Measurements from ENCODE around the gene KCNT1.
A peak's percentile ranks its signal among the peaks of the same experiment; 100 is the strongest.

KCNT1 gene

DNA sequence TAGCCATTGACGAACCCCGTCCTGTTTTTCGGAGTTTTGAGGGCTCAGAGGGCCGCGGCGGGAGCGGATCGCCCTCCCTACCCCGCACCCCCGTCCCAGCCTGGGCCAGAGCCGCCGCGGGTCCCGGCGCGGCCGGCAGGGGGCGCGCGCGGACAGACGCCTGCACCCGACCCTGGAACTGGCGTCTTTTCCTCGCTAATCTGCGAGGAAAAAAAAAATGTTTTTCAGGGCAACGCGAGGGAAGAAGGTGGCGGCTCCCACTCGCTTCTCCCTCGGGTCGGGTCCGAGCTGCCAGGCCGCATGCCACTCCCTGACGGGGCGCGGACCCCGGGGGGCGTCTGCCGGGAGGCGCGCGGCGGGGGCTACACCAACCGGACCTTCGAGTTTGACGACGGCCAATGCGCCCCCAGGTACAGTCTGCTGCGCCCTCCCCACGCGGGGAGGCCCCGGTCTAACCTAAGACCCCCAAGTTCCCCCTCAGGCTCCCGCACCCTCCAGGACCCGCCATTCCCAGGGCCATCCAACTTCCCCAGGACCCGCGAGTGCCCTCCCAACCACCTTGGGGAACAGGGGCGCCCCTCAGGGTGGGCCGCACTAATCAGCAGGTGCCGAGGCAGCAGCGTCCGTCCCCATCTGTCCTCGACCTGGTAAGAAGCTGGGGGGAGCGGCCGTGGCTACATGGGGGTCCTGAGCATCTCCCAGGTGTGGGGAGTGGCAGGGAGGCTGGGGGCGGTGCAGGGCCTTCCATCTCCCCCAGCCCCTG lies at the start of gene KCNT1:
KCNT1 (plus strand) TSS at position 227 of the 763 bp plus-strand sequence; CDS start at position 301, 74 bp downstream.
- H3K4me3 ChIP-seq (ENCODE audit: low read depth, low read length): peak within 1 kb of the TSS; percentile 51; the same call in 1 of the 2 replicates
- H3K4me1 ChIP-seq (ENCODE audit: control insufficient read depth, insufficient read depth, low read length): no peaks in the 10 kb centered on the region
- H3K9me3 ChIP-seq (ENCODE audit: control insufficient read depth, insufficient read depth, low read length): no peaks in the 10 kb centered on the region
- H3K36me3 ChIP-seq (ENCODE audit: control insufficient read depth, insufficient read depth, low read length): no peaks in the 10 kb centered on the region
- peaks cover 22% of the 10 kb centered on the region for H3K27me3 ChIP-seq (ENCODE audit: control insufficient read depth, insufficient read depth, low read length)
- H3K27ac ChIP-seq (ENCODE audit: low read depth, low read length): no peak within 1 kb of the TSS
- no peak within 1 kb of the TSS for H3K9ac ChIP-seq (ENCODE audit: low read depth, low read length)

DNA sequence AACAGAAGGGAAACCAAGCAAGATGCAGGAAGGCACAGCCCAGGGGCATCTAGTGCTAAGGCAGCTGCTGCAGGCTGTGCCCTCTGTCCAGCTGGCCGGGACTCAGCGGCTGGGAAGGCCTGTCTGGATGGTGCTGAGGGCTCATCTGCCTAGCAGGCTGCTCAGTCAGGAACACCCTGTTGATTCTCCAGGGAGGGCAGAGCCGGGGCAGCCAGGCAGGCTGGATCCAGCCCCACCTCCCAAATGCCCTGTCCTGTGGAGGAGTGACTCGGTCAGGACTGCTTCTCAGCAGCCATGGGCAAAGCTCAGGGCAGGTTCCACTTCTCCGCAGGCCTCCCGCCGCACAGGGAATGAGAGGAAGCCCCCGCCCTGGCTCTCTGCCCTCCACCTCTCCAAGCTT lies 46.7 kb upstream of the KCNT1 start:
- Histone ChIP-seq H3K27me3 (ENCODE audit: control insufficient read depth, insufficient read depth, low read length) (no peaks in the 10 kb centered on the region), H3K9ac (ENCODE audit: low read depth, low read length) (no peak overlapping the region), H3K9me3 (ENCODE audit: control insufficient read depth, insufficient read depth, low read length) (peaks cover 32% of the 10 kb centered on the region), H3K4me3 (ENCODE audit: low read depth, low read length) (no peak overlapping the region), H3K4me1 (ENCODE audit: control insufficient read depth, insufficient read depth, low read length) (no peaks in the 10 kb centered on the region; the same call in 1 of the 2 replicates), H3K27ac (ENCODE audit: low read depth, low read length) (no peak overlapping the region), H3K36me3 (ENCODE audit: control insufficient read depth, insufficient read depth, low read length) (no peaks in the 10 kb centered on the region)

- Histone ChIP-seq H3K4me1 (ENCODE audit: control insufficient read depth, insufficient read depth, low read length) (no peaks in the 10 kb centered on the region), H3K9ac (ENCODE audit: low read depth, low read length) (no peak overlapping the region), H3K36me3 (ENCODE audit: control insufficient read depth, insufficient read depth, low read length) (no peaks in the 10 kb centered on the region), H3K9me3 (ENCODE audit: control insufficient read depth, insufficient read depth, low read length) (peaks cover 13% of the 10 kb centered on the region), H3K4me3 (ENCODE audit: low read depth, low read length) (no peak overlapping the region), H3K27ac (ENCODE audit: low read depth, low read length) (no peak overlapping the region), H3K27me3 (ENCODE audit: control insufficient read depth, insufficient read depth, low read length) (no peaks in the 10 kb centered on the region)
Observed at GRCh38 chr9:135657416-135657815, 44.6 kb upstream of the KCNT1 start.

DNA sequence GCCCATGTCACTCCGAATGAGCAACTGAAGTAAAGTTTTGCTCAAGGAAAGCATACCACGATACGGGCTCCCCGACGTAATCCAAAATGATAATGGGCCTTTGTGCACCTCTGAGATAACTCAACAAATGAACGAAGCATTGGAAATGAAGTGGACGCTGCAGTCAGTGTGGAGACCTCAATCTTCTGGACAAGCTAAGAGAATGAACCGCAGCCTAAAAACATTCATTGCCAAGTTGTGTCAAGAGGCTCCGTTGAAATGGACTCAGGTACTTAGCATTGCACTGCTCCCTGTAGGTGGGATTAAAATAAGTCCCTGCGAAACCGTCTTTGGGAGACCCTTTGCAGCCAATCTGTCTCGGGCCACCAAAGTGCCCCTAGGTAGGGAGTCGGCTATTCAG lies 42.7 kb upstream of the KCNT1 start:
- Histone ChIP-seq H3K36me3 (ENCODE audit: control insufficient read depth, insufficient read depth, low read length) (no peaks in the 10 kb centered on the region), H3K27me3 (ENCODE audit: control insufficient read depth, insufficient read depth, low read length) (no peaks in the 10 kb centered on the region), H3K27ac (ENCODE audit: low read depth, low read length) (no peak overlapping the region), H3K4me3 (ENCODE audit: low read depth, low read length) (no peak overlapping the region), H3K4me1 (ENCODE audit: control insufficient read depth, insufficient read depth, low read length) (no peaks in the 10 kb centered on the region), H3K9me3 (ENCODE audit: control insufficient read depth, insufficient read depth, low read length) (peaks cover under 1% of the 10 kb centered on the region; the same call in 1 of the 2 replicates), H3K9ac (ENCODE audit: low read depth, low read length) (no peak overlapping the region)

DNA sequence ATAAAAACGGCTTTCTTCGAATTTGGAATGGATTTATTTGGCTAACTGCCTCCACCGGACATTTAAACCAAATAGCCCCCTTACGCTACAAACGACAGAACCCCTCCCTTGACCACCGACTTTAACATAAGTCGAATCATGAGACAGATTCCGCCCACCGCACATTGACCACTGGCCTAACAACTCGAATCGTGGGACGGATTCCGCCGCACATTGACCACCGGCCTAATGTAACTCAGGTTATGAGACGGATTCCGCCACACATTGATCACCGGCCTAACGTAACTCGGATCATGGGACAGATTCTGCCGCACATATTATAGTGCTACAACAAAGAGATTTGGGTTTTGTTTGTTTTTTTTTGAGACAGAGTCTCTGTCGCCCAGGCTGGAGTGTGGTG lies 41.6 kb upstream of the KCNT1 start:
- no peak overlapping the region for H3K27ac ChIP-seq (ENCODE audit: low read depth, low read length)
- H3K36me3 ChIP-seq (ENCODE audit: control insufficient read depth, insufficient read depth, low read length): no peaks in the 10 kb centered on the region
- no peaks in the 10 kb centered on the region; the same call in 1 of the 2 replicates for H3K9me3 ChIP-seq (ENCODE audit: control insufficient read depth, insufficient read depth, low read length)
- no peaks in the 10 kb centered on the region for H3K4me1 ChIP-seq (ENCODE audit: control insufficient read depth, insufficient read depth, low read length)
- no peak overlapping the region for H3K4me3 ChIP-seq (ENCODE audit: low read depth, low read length)
- H3K9ac ChIP-seq (ENCODE audit: low read depth, low read length): no peak overlapping the region
- H3K27me3 ChIP-seq (ENCODE audit: control insufficient read depth, insufficient read depth, low read length): no peaks in the 10 kb centered on the region

DNA sequence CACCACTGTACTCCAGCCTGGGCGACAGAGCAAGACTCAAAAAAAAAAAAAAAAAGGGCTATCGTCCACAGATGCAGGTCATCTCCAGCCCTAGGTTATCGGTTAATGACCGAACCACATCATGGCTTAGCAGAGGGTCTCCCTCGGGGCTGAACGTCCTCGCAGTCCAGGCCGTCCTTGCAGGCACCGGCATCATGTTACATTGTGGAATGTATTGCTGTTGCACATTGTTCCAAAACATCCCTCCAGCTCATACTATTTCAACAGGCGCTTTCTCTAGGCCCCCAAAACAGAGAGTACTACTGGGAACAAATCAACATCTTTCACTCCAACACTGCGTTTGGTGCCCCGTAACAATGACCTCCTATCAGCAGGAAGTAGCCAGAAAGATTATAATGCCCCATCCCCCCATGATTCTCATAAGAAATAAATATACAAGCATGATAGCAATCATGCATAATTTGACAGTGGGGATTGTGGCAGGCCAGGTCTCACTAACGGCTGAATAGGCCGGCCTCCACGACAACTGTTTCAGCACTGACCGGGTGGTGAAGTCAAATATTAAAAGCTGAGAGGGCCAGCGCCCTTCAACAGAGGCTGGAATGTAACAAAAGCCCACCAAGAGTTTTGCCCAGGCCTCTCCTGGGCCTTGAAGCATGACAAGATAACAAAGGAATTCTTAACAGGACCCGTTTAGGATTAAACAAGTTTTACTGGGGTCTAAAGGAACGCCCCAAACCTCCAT lies 40.0 kb upstream of the KCNT1 start:
- no peaks in the 10 kb centered on the region for H3K4me1 ChIP-seq (ENCODE audit: control insufficient read depth, insufficient read depth, low read length)
- H3K36me3 ChIP-seq (ENCODE audit: control insufficient read depth, insufficient read depth, low read length): no peaks in the 10 kb centered on the region
- no peak overlapping the region for H3K27ac ChIP-seq (ENCODE audit: low read depth, low read length)
- H3K27me3 ChIP-seq (ENCODE audit: control insufficient read depth, insufficient read depth, low read length): no peaks in the 10 kb centered on the region
- no peaks in the 10 kb centered on the region for H3K9me3 ChIP-seq (ENCODE audit: control insufficient read depth, insufficient read depth, low read length)
- H3K9ac ChIP-seq (ENCODE audit: low read depth, low read length): no peak overlapping the region
- H3K4me3 ChIP-seq (ENCODE audit: low read depth, low read length): no peak overlapping the region

GRCh38 chr9:135662758-135663450 lies 39.1 kb upstream of the KCNT1 start, which contains the start of gene LCN9:
Gene LCN9, plus strand, starts transcription at chr9:135663309. Its CDS starts 13 bp downstream, at chr9:135663322.
- no peak within 1 kb of the TSS for H3K4me3 ChIP-seq (ENCODE audit: low read depth, low read length)
- H3K9me3 ChIP-seq (ENCODE audit: control insufficient read depth, insufficient read depth, low read length): no peaks in the 10 kb centered on the region
- H3K4me1 ChIP-seq (ENCODE audit: control insufficient read depth, insufficient read depth, low read length): no peaks in the 10 kb centered on the region
- H3K27me3 ChIP-seq (ENCODE audit: control insufficient read depth, insufficient read depth, low read length): no peaks in the 10 kb centered on the region
- no peak within 1 kb of the TSS for H3K9ac ChIP-seq (ENCODE audit: low read depth, low read length)
- no peaks in the 10 kb centered on the region for H3K36me3 ChIP-seq (ENCODE audit: control insufficient read depth, insufficient read depth, low read length)
- no peak within 1 kb of the TSS for H3K27ac ChIP-seq (ENCODE audit: low read depth, low read length)

DNA sequence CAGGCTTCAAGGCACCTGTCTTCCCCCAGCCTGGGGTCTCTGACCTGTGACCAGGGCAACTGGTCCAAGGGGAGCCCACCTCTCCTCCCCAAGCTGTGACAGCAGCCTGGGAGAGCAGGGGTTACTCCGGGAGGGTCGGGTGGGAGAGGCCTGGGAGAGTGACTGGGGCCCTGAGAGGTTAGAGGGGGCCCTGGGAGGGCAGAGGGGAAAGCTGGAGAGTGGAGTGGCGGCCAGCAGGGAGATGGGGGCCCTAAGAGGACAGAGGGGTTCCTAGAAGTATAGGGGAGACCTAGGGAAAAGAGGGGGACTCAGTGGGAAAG lies 38.6 kb upstream of the KCNT1 start:
- Histone ChIP-seq H3K27ac (ENCODE audit: low read depth, low read length) (no peak overlapping the region), H3K9ac (ENCODE audit: low read depth, low read length) (no peak overlapping the region), H3K4me3 (ENCODE audit: low read depth, low read length) (no peak overlapping the region), H3K27me3 (ENCODE audit: control insufficient read depth, insufficient read depth, low read length) (no peaks in the 10 kb centered on the region), H3K36me3 (ENCODE audit: control insufficient read depth, insufficient read depth, low read length) (no peaks in the 10 kb centered on the region), H3K9me3 (ENCODE audit: control insufficient read depth, insufficient read depth, low read length) (no peaks in the 10 kb centered on the region), H3K4me1 (ENCODE audit: control insufficient read depth, insufficient read depth, low read length) (no peaks in the 10 kb centered on the region)

DNA sequence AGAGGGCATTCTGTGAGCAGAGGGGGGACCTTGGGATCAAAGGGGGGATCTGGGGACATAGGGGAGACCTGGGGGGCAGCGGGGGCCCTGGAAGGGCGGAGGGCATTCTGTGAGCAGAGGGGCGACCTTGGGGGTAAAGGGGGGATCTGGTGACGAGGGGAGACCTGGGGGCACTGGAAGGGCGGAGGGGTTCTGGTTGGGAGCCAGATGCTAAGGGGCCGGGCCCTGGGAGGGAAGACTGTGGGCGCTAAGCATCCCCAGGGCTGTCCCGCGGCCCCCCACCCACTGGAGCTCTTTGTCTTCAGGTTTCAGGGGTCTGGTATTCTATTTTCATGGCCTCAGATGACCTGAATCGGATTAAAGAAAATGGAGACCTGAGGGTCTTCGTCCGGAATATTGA lies 38.1 kb upstream of the KCNT1 start:
- H3K9me3 ChIP-seq (ENCODE audit: control insufficient read depth, insufficient read depth, low read length): no peaks in the 10 kb centered on the region; the same call in 1 of the 2 replicates
- no peaks in the 10 kb centered on the region for H3K36me3 ChIP-seq (ENCODE audit: control insufficient read depth, insufficient read depth, low read length)
- H3K4me3 ChIP-seq (ENCODE audit: low read depth, low read length): no peak overlapping the region
- no peaks in the 10 kb centered on the region for H3K27me3 ChIP-seq (ENCODE audit: control insufficient read depth, insufficient read depth, low read length)
- H3K4me1 ChIP-seq (ENCODE audit: control insufficient read depth, insufficient read depth, low read length): no peaks in the 10 kb centered on the region
- H3K27ac ChIP-seq (ENCODE audit: low read depth, low read length): no peak overlapping the region
- H3K9ac ChIP-seq (ENCODE audit: low read depth, low read length): no peak overlapping the region

DNA sequence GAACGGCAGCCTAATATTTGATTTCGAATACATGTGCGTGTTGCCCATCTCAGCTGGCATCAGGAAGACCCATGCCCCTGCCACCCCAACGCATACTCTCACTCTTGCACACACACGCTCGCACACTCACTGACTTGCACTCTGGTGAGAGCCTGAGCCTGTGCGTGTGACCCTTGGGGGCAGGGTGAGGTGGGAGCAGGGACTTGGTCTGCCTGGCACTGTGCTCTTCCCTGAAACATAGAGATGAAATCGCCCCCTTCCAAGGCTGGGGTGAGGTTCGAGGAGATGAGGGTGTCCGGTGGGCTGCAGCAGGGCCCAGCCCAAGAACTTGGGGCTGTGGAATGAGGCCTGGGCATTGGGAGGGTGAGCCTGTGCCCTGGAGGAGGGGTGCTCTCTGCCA lies 37.7 kb upstream of the KCNT1 start:
- Histone ChIP-seq H3K4me1 (ENCODE audit: control insufficient read depth, insufficient read depth, low read length) (no peaks in the 10 kb centered on the region), H3K36me3 (ENCODE audit: control insufficient read depth, insufficient read depth, low read length) (no peaks in the 10 kb centered on the region), H3K9me3 (ENCODE audit: control insufficient read depth, insufficient read depth, low read length) (no peaks in the 10 kb centered on the region; the same call in 1 of the 2 replicates), H3K27ac (ENCODE audit: low read depth, low read length) (no peak overlapping the region), H3K27me3 (ENCODE audit: control insufficient read depth, insufficient read depth, low read length) (no peaks in the 10 kb centered on the region), H3K4me3 (ENCODE audit: low read depth, low read length) (no peak overlapping the region), H3K9ac (ENCODE audit: low read depth, low read length) (no peak overlapping the region)
